NCI-H1105 (cell line): Measurements from ENCODE around the gene TBC1D3I.
"Not testable (repeated sequence)": the region's sequence is repeated elsewhere in the genome, so short reads cannot be mapped to it uniquely, and the experiment has no call there.

Source experiments
- DNase-seq: peaks from one replicate; lab custom pipeline; 2025; lab: John Stamatoyannopoulos, UW

Gene TBC1D3I

DNA sequence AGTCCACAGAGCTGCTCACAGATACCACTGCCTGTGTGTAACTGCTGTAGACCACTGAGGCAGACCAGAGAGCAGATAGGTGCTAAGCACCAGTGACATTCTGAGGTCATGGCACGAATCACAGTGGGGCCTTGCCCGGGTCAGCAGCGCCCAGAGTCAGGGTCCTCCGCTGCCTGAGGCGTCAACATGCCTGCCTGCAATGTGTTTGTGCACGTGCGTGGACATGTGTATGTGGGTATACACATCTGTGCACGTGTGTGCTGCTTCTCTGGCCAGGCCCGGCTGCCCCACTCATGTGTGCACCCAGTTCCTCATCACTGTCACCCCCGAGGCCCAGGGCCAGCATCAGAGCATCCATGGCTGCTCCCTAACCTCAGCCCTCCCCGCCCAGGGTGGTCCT, at the start of gene TBC1D3I:
Gene TBC1D3I, minus strand, starts transcription at position 101 of the 400 bp plus-strand sequence. CDS start 1,585 bp downstream, outside the sequence.
- not testable (repeated sequence) for DNase-seq

DNA sequence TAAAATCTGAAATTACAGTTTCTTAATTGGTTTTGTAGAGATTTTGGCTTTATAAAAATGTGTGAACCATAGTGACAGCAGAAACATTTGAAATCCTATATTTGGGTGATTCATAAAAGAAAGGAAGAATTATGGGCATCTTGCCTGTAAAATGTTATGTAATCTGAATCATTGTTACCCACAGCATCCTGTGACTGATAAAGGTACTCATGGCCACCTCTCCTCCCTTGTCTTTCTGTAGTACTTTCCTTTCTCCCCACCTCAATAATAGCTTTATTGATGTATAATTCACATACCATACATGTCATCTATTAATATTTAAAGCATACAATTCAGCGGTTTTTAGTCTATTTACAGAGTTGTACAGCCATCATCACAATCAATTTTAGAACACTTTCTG, 30.8 kb upstream of the TBC1D3I start:
- not testable (repeated sequence) for DNase-seq

DNA sequence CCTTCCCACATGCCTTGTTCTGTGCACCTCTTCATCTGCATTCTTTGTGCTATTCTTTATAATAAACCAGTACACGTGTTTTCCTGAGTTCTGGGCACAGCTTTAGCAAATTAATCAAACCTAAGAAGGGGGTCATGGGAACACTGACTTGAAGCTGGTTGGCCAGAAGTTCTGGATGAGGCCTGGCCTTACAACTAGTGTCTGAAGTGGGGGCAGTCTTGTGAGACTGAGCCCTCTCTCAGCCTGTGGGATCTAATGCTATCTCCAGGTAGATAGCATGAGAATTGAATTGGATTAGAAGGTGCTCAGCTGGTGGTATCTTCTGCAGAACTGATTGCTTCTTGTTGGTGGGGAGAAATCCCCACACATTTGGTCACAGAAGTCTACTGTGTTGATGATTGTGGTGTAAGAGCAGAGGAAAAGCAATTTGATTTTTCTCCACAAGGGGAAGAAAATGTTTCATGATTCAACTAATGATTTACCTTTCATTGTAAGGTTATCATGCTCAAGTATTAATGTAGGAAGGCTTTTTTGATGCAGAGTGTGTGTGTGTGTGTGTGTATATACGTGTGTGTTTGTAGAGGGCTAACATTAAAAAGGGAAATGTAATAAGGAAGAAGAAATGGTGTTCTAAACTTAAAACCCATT, 25.7 kb upstream of the TBC1D3I start:
- DNase-seq = not testable (repeated sequence)

DNA sequence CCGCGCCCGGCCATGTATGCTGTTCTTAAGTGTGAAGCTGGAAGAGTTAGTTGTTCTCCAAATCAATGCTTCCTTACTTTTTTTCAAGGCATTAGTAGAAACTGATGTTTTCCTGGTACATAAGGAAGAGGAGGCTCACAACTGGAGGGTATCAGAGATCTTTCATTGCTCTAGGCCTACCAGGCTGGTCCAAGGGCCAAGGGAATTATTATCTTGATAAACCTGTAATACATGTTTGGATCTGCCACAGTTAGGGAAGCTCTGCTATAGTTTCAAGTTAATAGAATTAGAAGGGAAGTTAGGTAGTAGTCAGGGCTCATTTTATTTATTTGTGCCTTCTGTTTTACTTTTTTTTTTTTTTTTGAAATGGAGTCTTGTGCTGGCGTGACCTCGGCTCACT, 19.8 kb upstream of the TBC1D3I start:
- DNase-seq = not testable (repeated sequence)

DNA sequence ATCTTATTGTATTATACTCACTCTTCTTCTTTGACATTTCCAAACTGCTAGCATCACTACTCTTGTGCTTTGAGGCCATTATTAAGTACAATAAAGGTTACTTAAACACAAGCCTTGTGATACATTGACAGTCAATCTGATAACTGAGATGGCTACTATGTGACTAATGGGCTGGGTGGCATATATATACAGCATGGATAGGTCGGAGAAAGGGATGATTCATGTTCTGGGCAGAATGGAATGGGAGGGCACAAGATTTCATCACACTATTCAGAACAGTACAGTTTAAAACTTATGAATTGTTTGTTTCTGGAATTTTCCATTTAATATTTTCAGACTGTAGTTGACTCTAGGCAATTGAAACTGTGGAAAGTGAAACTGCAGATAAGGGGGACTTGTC, 18.9 kb upstream of the TBC1D3I start:
- not testable (repeated sequence) for DNase-seq

DNA sequence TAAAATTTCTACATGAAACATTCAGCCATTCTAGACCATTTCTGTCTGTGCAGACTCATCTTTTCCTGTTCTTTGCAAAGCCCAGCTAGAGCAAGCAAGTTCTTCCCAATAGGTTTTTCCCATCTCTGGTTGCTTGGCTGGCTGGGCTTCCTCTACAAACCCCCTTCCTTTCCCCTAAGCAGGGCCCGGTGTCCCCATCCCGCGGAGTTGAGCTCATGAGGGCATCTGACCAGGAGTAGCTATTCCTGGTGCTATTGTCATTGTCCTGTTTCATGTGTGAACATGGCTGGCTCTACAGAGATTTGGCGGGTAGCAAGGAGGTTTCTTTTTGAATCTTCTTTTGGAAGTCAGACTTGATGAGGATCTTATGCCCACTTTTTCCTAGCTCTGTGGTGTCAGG, 22.3 kb downstream of the TBC1D3I start:
- DNase-seq = not testable (repeated sequence)

DNA sequence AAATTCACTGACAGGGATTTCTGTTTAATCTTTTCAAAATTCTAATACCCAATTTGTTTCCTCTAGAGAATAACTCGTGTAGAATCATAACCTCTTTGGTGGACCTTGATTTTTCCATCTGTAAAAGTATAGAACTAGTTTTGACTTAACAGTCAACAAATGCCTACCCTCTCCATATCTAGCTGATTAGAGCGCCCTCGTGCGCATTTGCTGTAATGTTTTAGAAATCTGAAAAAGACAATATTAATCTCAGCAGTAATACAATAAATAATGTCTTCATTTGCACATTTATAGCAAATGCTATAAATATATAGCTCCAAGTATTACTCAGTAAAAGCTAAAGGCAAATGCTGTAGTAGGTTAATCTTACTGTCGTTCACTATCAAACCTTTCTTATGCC, 34.7 kb downstream of the TBC1D3I start:
- not testable (repeated sequence) for DNase-seq

DNA sequence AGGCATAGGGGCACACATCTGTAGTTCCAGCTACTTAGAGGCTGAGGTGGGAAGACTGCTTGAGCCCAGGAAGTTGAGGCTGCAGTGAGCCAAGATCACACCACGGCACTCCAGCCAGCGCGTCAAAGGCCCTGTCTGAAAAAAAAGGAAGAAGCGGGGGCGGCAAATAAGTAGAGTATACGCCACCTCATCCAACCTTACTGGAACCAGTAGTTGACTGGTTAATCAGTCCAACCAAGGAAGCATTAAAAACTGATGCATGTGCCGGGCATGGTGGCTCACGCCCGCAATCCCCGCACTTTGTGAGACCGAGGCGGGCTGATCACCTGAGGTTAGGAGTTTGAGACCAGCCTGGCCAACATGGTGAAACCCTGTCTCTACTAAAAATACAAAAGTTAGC, 41.4 kb downstream of the TBC1D3I start:
- not testable (repeated sequence) for DNase-seq

DNA sequence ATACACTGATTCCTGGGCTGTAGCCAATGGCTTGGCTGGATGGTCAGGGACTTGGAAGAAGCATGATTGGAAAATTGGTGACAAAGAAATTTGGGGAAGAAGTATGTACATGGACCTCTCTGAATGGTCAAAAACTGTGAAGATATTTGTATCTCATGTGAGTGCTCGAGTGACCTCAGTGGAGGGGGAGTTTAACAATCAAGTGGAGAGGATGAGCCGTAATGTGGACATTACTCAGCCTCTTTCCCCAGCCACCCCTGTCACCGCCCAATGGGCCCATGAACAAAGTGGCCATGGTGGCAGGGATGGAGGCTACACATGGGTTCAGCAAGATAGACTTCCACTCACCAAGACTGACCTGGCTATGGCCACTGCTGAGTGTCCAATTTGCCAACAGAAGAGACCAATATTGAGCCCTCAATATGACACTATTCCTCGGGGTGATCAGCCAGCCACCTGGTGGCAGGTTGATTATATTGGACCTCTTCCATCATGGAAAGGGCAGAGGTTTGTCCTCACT, 42.7 kb downstream of the TBC1D3I start:
- not testable (repeated sequence) for DNase-seq

DNA sequence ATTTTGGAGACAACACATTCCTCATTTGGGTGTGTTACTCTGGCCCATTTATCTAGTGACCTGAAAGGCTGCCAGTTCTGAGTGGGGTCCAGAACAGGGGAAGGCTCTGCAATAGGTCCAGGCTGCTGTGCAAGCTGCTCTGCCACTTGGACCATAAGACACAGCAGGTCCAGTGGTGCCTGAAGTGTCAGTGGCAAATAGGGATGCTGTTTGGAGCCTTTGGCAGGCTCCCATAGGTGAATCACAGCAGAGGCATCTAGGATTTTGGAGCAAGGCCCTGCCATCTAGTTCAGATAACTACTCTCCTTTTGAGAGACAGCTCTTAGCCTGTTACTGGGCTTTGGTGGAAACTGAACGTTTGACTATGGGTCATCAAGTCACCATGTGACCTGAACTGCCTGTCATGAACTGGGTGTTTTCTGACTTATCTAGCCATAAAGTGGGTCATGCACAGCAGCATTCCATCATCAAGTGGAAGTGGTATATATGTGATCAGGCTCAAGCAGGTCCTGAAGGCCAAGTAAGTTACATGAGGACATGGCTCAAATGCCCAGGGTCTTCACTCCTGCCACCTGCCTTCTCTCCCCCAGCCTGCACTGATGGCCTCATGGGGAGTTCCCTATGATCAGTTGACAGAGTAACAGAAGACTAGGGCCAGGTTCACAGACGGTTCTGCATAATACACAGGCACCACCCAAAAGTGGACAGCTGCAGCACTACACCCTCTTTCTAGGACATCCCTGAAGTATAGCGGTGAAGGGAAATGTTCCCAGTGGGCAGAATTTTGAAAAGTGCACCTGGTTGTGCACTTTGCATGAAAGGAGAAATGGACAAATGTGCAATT, 43.4 kb downstream of the TBC1D3I start:
- DNase-seq = not testable (repeated sequence)

DNA sequence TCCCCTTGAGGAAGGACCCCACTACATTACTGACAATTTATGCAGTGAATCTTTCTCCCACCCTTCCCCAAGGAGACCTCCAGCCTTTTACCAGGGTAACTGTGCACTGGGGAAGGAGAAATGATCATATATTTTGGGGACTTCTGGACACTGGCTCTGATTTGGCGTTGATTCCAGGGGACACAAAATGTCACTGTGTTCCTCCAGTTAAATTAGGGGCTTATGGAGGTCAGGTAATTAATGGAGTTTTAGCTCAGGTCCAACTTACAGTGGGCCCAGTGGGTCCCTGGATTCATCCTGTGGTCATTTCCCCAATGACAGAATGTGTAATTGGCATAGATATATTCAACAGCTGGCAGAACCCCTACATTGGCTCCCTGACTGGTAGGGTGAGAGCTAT, 44.8 kb downstream of the TBC1D3I start:
- DNase-seq = not testable (repeated sequence)

DNA sequence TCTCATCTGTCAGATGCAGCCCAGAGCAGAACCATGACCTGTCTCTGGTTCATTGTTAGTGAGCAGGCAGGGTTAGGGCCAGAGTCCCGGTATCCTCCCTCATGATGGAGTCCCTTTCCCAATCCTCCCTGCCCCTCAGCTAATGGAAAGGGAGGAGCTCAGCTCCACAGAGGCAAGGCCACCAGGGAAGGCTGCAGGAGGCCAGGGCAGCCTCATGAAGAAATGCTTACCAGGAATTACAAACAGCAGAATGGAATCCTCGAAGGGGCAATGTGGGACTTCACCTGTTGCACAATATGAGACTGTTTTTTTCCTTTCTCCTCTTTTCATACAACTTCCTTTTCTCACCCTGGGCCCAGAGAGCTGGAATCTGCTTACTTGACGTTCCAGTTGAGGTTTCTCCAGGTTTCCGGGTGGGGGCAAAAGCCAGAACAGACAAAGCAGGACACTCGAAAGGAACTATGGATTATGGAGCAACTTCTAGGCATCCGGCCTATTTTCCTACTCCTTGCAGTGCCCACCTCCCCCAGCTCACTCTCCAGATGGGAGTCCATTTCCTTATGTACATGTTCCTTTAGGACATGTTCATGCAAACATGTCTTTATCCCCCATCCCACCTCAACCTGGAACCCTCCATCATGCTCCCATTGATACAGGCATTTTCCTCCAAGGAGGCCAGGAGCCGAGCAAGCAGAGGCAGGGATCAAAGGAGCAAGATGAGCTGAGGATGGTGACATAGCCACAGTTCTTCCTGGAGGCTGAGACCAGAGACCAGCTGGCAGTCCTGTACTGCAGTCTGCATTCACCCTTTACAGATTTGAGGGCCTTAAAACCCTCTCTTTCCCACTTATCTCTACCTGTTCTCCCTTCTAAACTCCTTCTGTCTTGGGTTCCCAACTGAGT, 48.7 kb downstream of the TBC1D3I start:
- not testable (repeated sequence) for DNase-seq

DNA sequence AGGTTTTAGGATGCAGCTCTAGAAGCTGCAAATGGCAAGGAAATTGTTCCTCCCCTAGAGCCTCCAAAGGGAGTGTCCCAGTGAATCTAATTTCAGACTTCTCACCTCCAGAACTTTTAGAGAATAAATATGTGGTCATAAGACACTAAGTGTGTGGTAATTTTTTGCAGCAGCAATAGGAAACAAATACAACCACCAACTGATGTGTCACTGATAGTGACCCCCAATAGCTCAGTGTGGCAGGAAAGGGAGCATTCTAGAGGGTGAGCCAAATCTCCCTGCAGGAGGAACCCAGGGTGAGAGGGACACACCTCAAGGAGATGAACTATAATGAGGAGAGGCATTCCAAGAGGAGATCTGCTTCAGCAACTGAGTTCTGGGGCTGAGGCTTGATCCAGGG, 49.5 kb downstream of the TBC1D3I start:
- no peak for DNase-seq

DNA sequence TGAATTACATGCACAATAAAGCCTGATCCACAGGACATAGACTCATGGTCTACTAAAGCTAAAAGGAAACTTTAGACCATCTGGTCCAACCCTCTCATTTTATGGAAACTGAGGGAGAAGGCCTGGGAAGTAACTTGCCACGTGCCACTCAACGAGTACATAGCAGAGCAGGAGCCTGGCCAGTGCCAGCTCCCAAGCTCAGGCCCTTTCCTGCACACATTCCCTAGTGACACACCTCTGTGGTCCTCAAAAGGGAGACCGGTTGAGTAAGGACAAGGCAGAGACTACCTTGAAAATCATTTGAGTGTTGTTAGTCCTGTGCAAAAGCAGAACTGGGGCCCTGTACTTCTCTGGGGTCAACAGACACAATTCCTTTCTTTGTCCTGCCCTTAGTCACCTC, 50.7 kb downstream of the TBC1D3I start:
- DNase-seq = no peak

DNA sequence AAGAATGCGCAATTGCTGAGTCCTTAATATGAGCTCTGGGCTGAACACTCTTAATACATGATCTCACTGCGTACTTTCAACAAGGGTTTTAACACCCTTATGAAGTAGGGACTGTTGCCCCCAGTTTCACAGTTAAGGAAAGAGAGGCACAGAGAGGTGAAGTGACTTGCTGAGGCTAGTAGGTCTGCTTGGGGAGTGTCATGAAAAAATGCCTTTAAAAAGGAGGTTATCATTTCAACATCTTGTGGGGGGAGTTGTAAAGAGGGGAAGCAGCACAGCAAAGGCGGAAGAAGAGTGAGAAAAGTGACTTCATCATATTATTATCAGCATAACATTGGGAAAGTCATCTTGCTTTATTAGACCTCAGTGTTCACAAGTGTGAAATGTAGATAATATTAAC, 51.4 kb downstream of the TBC1D3I start:
- no peak for DNase-seq

DNA sequence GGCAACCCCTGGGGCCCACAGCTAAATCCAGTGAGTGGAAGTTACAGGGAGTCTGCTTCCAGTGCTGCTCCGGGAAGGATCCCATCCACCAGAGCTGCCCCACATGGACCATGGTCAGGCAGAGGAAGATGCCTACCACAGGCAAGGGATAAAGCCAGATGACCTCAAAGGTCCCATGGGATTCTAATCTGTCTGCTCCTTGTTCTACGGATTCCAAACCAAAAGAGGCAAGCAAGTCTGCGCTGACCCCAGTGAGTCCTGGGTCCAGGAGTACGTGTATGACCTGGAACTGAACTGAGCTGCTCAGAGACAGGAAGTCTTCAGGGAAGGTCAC, 52.1 kb downstream of the TBC1D3I start:
- no peak for DNase-seq

DNA sequence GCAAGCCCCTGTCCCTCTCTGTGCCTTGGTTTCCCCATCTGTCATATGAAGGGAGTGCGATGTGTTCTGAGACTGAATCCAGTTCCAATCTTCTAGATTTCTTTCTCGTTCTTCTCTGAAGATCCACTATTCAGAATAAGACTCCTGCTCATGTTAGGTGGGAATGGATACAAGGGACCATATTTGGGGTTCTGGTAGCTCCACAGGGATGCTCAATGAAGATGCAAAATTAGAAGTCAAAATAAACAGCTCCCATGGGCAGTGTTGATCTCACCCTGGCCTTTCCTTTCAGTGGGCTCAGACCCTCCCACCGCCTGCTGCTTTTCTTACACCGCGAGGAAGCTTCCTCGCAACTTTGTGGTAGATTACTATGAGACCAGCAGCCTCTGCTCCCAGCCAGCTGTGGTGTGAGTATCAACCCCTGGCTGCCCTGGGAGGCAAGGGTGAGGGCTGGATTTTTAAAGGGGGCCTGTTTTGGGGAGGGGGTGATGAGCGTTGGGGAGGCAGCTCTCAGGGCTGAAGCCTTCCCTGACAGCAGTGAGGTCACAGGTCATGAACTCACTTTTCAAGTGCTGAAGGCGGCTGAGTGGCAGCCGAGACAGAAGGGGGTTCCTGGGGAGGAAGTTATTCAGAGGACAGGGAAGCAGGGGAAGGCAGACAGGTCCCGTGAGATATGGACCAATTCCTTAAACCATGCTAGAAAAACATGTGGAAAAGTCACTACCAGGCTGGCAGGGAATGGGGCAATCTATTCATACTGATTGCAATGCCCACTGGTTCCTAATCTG, 52.7 kb downstream of the TBC1D3I start:
- not testable (repeated sequence) for DNase-seq

DNA sequence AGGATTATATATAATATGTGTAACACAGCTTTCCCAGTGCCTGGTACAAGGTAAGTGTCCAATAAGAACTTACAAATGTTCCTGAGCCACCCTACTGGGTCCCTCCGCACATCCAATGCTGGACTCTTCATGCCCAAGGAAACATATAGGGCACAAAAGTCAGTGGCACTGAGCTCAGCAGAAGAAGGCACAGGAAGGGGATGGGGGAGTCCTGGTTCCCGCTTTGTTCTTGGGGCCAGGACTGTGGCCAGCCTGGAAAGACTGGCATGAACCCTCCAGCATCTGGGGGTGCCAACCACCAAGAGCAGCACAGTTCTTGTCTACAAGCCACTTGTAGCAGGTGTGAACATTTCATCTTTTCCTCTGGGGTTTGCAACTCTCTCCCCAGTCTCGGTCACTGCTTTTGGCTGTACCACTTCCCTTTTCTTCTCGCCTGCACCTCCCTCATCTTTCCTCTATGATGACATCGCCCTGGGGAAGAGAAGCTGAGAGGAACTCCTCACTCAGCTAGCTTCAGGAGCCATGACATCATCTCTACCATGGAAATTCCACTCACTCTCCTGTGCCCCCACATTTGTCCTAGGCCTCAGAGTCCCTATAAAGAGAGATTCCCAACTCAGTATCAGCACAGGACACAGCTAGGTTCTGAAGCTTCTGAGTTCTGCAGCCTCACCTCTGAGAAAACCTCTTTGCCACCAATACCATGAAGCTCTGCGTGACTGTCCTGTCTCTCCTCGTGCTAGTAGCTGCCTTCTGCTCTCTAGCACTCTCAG, 53.7 kb downstream of the TBC1D3I start, which contains the start of gene CCL4L2:
Gene CCL4L2, plus strand, starts transcription at position 625 of the 773 bp plus-strand sequence.
- not testable (repeated sequence) for DNase-seq

DNA sequence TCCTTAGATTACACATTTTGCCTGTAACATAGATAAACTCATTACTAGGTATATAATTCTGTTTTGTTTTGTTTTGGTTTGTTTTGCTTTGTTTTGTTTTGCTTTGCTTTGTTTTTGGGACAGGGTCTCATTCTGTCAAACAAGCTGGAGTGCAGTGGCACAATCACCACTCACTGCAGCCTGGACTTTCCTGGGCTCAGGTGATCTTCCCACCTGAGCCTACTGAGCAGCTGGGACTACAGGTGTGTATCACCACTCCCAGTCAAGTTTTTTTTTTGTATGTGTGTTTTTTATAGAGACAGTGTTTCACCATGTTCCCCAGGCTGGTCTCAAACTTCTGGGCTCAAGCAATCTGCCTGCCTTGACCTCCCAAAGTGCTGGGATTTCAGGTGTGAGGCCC, 54.8 kb downstream of the TBC1D3I start:
- no peak for DNase-seq

DNA sequence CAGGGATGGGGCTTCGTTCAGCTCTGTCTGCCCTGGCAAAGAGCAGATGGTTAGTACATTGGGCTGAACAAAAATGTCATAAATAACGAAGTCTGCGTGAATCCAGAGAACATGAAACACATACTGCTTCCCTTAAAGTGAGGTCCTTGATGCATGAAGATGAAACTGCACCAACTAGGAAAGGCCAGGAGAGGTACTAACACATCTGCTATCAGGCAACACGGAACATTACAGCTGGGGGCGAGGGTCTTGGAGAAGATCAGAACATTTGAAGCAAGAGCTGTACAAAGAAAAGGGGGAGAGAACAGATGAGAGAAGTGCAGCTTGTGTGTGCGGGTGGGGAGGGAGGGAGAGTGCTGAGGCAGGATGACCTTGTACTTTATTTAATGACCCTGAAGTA, 57.0 kb downstream of the TBC1D3I start:
- DNase-seq = not testable (repeated sequence)

DNA sequence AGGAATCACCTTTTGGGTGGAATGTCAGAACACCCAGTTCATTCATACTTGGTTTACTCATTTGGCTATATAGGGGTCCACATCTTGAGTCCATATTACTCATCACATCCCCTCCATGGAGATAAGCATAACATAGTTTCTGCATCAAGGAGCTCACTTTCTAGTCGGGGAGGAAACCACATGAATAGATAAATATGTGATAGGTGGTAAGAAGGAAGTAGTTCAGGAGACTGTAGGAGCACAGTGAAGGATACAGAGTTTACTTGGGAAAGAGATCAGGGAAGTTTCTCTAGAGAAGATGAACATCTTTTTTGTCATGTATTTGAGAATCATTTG, 57.9 kb downstream of the TBC1D3I start:
- not testable (repeated sequence) for DNase-seq
